Fibroblast of pulmonary artery (primary cell): Measurements from ENCODE around the gene AFF1.

Experiments
- DNase-seq: peaks from one replicate; pipeline ENCODE4 v3.0.0-alpha.2; 2010; ENCODE audit warnings: low read depth
- H3K4me3 ChIP-seq: replicated peaks from 2 replicates; pipeline ENCODE4 v1.5.1; 2011; ENCODE audit warnings: low read depth, mild to moderate bottlenecking, control low read depth, low read length, moderate library complexity
- CTCF ChIP-seq: IDR thresholded peaks from 2 replicates; pipeline ENCODE4 v1.5.1; 2011; ENCODE audit warnings: mild to moderate bottlenecking, control low read depth, low read length, inconsistent platforms; ENCODE audit errors: missing control alignments

AFF1 gene

GRCh38 chr4:87052615-87053014 lies 117.8 kb downstream of the AFF1 start:
- H3K4me3 ChIP-seq: no peak overlapping the region
- DNase-seq: no peak
- no peak for TF ChIP-seq CTCF

GRCh38 chr4:87053176-87053658 lies 118.4 kb downstream of the AFF1 start:
- TF ChIP-seq CTCF: no peak
- no peak for DNase-seq
- no peak overlapping the region for H3K4me3 ChIP-seq

GRCh38 chr4:87053802-87054767 lies 119.3 kb downstream of the AFF1 start:
- H3K4me3 ChIP-seq: no peak overlapping the region
- no peak for DNase-seq
- TF ChIP-seq CTCF: no peak

- TF ChIP-seq CTCF: no peak
- H3K4me3 ChIP-seq: no peak overlapping the region
- no peak for DNase-seq
These were observed 120.1 kb downstream of the AFF1 start for GRCh38 chr4:87054900-87055299.

- no peak for DNase-seq
- no peak overlapping the region for H3K4me3 ChIP-seq
- no peak for TF ChIP-seq CTCF
These were observed 120.5 kb downstream of the AFF1 start for GRCh38 chr4:87055311-87055710.

GRCh38 chr4:87056881-87057280 lies 122.1 kb downstream of the AFF1 start:
- no peak for TF ChIP-seq CTCF
- no peak overlapping the region for H3K4me3 ChIP-seq

More at GRCh38 chr4:87056881-87057280, 122.1 kb downstream of the AFF1 start:
- no peak for DNase-seq
